GM21526 (cell line): ENCODE data around the gene DIPK1A.
"Not testable (repeated sequence)": the region's sequence is repeated elsewhere in the genome, so short reads cannot be mapped to it uniquely, and the experiment has no call there.

ENCODE experiments used
- ATAC-seq: cut with Tn5 transposase; IDR thresholded peaks from one replicate; pipeline ENCODE4 v1.9.1; 2021; ENCODE audit warnings: moderate library complexity; ENCODE audit not compliant: unreplicated experiment, low FRiP score

The DIPK1A gene

GRCh38 chr1:92923664-92924063 lies 37.6 kb downstream of the DIPK1A start:
- no peak for ATAC-seq

- ATAC-seq: no peak
These were observed 38.8 kb downstream of the DIPK1A start for GRCh38 chr1:92922356-92923035.

- no peak for ATAC-seq
These were observed 39.9 kb downstream of the DIPK1A start for GRCh38 chr1:92921031-92922023.

- no peak for ATAC-seq
These were observed 44.4 kb downstream of the DIPK1A start for GRCh38 chr1:92916899-92917298.

- ATAC-seq: no peak
These were observed 45.7 kb downstream of the DIPK1A start for GRCh38 chr1:92915547-92915946.

- ATAC-seq: no peak
These were observed 48.0 kb downstream of the DIPK1A start for GRCh38 chr1:92913093-92913819.

- no peak for ATAC-seq
These were observed 51.2 kb downstream of the DIPK1A start for GRCh38 chr1:92910081-92910480.

- ATAC-seq: no peak
These were observed 51.9 kb downstream of the DIPK1A start for GRCh38 chr1:92909321-92909720.

GRCh38 chr1:92907949-92908684 lies 53.1 kb downstream of the DIPK1A start:
- no peak for ATAC-seq

- no peak for ATAC-seq
These were observed 57.5 kb downstream of the DIPK1A start for GRCh38 chr1:92903765-92904164.

GRCh38 chr1:92902406-92902744 lies 58.9 kb downstream of the DIPK1A start:
- ATAC-seq: no peak

- ATAC-seq: no peak
These were observed 59.4 kb downstream of the DIPK1A start for GRCh38 chr1:92901699-92902405.

GRCh38 chr1:92901126-92901525 lies 60.1 kb downstream of the DIPK1A start:
- no peak for ATAC-seq

- no peak for ATAC-seq
These were observed 60.7 kb downstream of the DIPK1A start for GRCh38 chr1:92900539-92900938.

GRCh38 chr1:92899780-92900179 lies 61.5 kb downstream of the DIPK1A start:
- ATAC-seq: no peak

GRCh38 chr1:92898053-92898452 lies 63.2 kb downstream of the DIPK1A start:
- ATAC-seq: not testable (repeated sequence)

- ATAC-seq: no peak
These were observed 73.8 kb downstream of the DIPK1A start for GRCh38 chr1:92887465-92887864.

- no peak for ATAC-seq
These were observed 74.3 kb downstream of the DIPK1A start for GRCh38 chr1:92886886-92887419.

- no peak for ATAC-seq
These were observed 77.1 kb downstream of the DIPK1A start for GRCh38 chr1:92884195-92884594.

GRCh38 chr1:92883297-92883696 lies 78.0 kb downstream of the DIPK1A start:
- no peak for ATAC-seq
